GM23338 (cell line): ENCODE measurements around the gene ARPC1A. TPM values are rescaled to one million over a fixed set of nuclear protein-coding genes. Genes with fewer than 3 reads are reported as not detected.

Source experiments
- ATAC-seq: fragments of 200-7000 bp; cut with Tn5 transposase; 3 replicates; pipeline ENCODE4 v1.9.1; 2020
- DNase-seq: peaks from one replicate; pipeline ENCODE4 v3.0.0-alpha.2; 2015; ENCODE audit warnings: low spot score
- H2AFZ ChIP-seq: fragments of 200-600 bp; sonication (generic); 2 replicates; pipeline ENCODE4 v1.8.0; 2016; ENCODE audit warnings: antibody characterized with exemption, mild to moderate bottlenecking, moderate library complexity
- H3F3A ChIP-seq: fragments of 200-600 bp; sonication (generic); replicated peaks from 2 replicates; pipeline ENCODE4 v1.8.0; 2017; ENCODE audit warnings: antibody characterized with exemption, mixed run types, low read depth
- H3K27ac ChIP-seq: fragments of 200-600 bp; sonication (generic); 2 replicates; pipeline ENCODE4 v1.6.1; 2016; ENCODE audit warnings: low read depth
- H3K27me3 ChIP-seq: fragments of 200-600 bp; sonication (generic); 2 replicates; pipeline ENCODE4 v1.8.0; 2016; ENCODE audit warnings: mild to moderate bottlenecking, mixed run types, moderate library complexity; ENCODE audit not compliant: insufficient read depth
- H3K36me3 ChIP-seq: fragments of 200-600 bp; sonication (generic); 2 replicates; pipeline ENCODE4 v1.8.0; 2016; ENCODE audit warnings: mild to moderate bottlenecking; ENCODE audit not compliant: insufficient read depth
- H3K4me1 ChIP-seq: fragments of 200-600 bp; sonication (generic); 2 replicates; pipeline ENCODE4 v1.8.0; 2016; ENCODE audit warnings: mild to moderate bottlenecking, moderate library complexity; ENCODE audit not compliant: insufficient read depth
- H3K4me2 ChIP-seq: fragments of 200-600 bp; sonication (generic); 2 replicates; pipeline ENCODE4 v1.7.1; 2017; ENCODE audit warnings: mixed run types
- H3K4me3 ChIP-seq: fragments of 200-600 bp; sonication (generic); 2 replicates; pipeline ENCODE4 v1.6.1; 2016; ENCODE audit warnings: mixed run types
- H3K79me2 ChIP-seq: fragments of 200-600 bp; sonication (generic); replicated peaks from 2 replicates; pipeline ENCODE4 v1.8.0; 2017; ENCODE audit warnings: mild to moderate bottlenecking; ENCODE audit not compliant: insufficient read depth
- H3K9me2 ChIP-seq: fragments of 200-600 bp; sonication (generic); 2 replicates; pipeline ENCODE4 v1.8.0; 2017; ENCODE audit not compliant: insufficient read depth
- H4K20me1 ChIP-seq: fragments of 200-600 bp; sonication (generic); replicated peaks from 2 replicates; pipeline ENCODE4 v1.8.0; 2017; ENCODE audit warnings: mild to moderate bottlenecking; ENCODE audit not compliant: insufficient read depth
- H3K27ac Mint-ChIP-seq: 2 replicates; pipeline ENCODE4 v1.8.0; 2020; ENCODE audit warnings: inconsistent platforms, mild to moderate bottlenecking, moderate library complexity, mixed read lengths
- H3K27me3 Mint-ChIP-seq: 3 replicates; pipeline ENCODE4 v1.8.0; 2022; ENCODE audit warnings: low read depth, mild to moderate bottlenecking, moderate library complexity, mixed read lengths, inconsistent platforms; ENCODE audit not compliant: insufficient read depth, poor library complexity
- H3K36me3 Mint-ChIP-seq: 3 replicates; pipeline ENCODE4 v1.8.0; 2021; ENCODE audit warnings: low read depth, mild to moderate bottlenecking, inconsistent platforms, moderate library complexity, mixed read lengths
- H3K4me1 Mint-ChIP-seq: 3 replicates; pipeline ENCODE4 v1.8.0; 2020; ENCODE audit warnings: mild to moderate bottlenecking, inconsistent platforms, mixed read lengths
- H3K4me3 Mint-ChIP-seq: 3 replicates; pipeline ENCODE4 v1.8.0; 2021; ENCODE audit warnings: moderate library complexity, mild to moderate bottlenecking, inconsistent platforms, mixed read lengths
- H3K9me3 Mint-ChIP-seq: 3 replicates; pipeline ENCODE4 v1.8.0; 2020; ENCODE audit warnings: moderate library complexity, mild to moderate bottlenecking, inconsistent platforms, mixed read lengths
- CREB1 ChIP-seq: fragments of 250-450 bp; sonication (Bioruptor Pico); IDR thresholded peaks from 2 replicates; pipeline ENCODE4 v1.5.0; 2020; ENCODE audit warnings: low read depth, mild to moderate bottlenecking, moderate library complexity
- EZH2 ChIP-seq: fragments of 200-600 bp; sonication (generic); IDR thresholded peaks from one replicate; pipeline ENCODE4 v1.8.0; 2017; ENCODE audit warnings: antibody characterized with exemption, mild to moderate bottlenecking, low read depth; ENCODE audit not compliant: unreplicated experiment
- EZH2phosphoT487 ChIP-seq: fragments of 200-600 bp; sonication (generic); IDR thresholded peaks from one replicate; pipeline ENCODE4 v1.8.1; 2018; ENCODE audit warnings: antibody characterized with exemption; ENCODE audit not compliant: unreplicated experiment
- JUNB ChIP-seq: IDR thresholded peaks from one replicate; pipeline ENCODE4 v1.6.1; 2016; ENCODE audit warnings: antibody characterized with exemption; ENCODE audit not compliant: unreplicated experiment
- NANOG ChIP-seq: IDR thresholded peaks from 2 replicates; pipeline ENCODE4 v1.6.1; 2016; ENCODE audit warnings: antibody characterized with exemption, borderline replicate concordance
- POLR2AphosphoS5 ChIP-seq: IDR thresholded peaks from 2 replicates; pipeline ENCODE4 v1.6.1; 2016; ENCODE audit warnings: antibody characterized with exemption, low read depth
- STAT1 ChIP-seq: IDR thresholded peaks from one replicate; pipeline ENCODE4 v1.6.1; 2016; ENCODE audit warnings: antibody characterized with exemption; ENCODE audit not compliant: unreplicated experiment
- ZNF114 ChIP-seq: fragments of 250-450 bp; sonication (Bioruptor Pico); IDR thresholded peaks from 2 replicates; pipeline ENCODE4 v1.5.0; 2020; ENCODE audit warnings: mild to moderate bottlenecking, moderate library complexity
- ZNF331 ChIP-seq: fragments of 250-450 bp; sonication (Bioruptor Pico); IDR thresholded peaks from 2 replicates; pipeline ENCODE4 v1.5.0; 2020; ENCODE audit warnings: low read depth, mild to moderate bottlenecking, moderate library complexity
- polyA plus RNA-seq: library from polyadenylated mRNA; unstranded; fragments of >200 nt; fragmentation: Nextera tagmentation; extraction: Ambion mirVana; gene quantifications from 2 replicates; pipeline ENCODE4 v1.2.1, GENCODE V29; 2016
- total RNA-seq: library from RNA; depleted of rRNA; stranded (reverse); fragments of >200 nt; shearing (Covaris generic); gene quantifications from 2 replicates; pipeline ENCODE4 v1.2.3, GENCODE V29; 2014
- TF ChIP-seq, protein P1 (sequence below), 2 experiments: fragments of 200-600 bp in 1 of 2; sonication (generic) in 1 of 2; conservative IDR thresholded peaks; 2 replicates each; pipeline versions ENCODE4 v1.5.1 to v1.6.1; 2016 to 2017; ENCODE audit warnings: antibody characterized with exemption in 2 of 2, low read depth in 2 of 2, mild to moderate bottlenecking in 2 of 2, moderate library complexity in 1 of 2
- TF ChIP-seq, protein P2 (sequence below): IDR thresholded peaks from one replicate; pipeline ENCODE4 v1.6.1; 2018; ENCODE audit warnings: antibody characterized with exemption; ENCODE audit not compliant: unreplicated experiment
- TF ChIP-seq, protein P3 (sequence below): IDR thresholded peaks from 2 replicates; pipeline ENCODE4 v1.6.1; 2016; ENCODE audit warnings: antibody characterized with exemption
- TF ChIP-seq, protein P4 (sequence below): fragments of 250-450 bp; sonication (Bioruptor Pico); IDR thresholded peaks from 2 replicates; pipeline ENCODE4 v1.5.0; 2020; ENCODE audit warnings: mild to moderate bottlenecking, moderate library complexity

Gene ARPC1A
- total and polyA plus RNA-seq, 2 experiments from 2014 or later = 108 to 210 TPM

DNA sequence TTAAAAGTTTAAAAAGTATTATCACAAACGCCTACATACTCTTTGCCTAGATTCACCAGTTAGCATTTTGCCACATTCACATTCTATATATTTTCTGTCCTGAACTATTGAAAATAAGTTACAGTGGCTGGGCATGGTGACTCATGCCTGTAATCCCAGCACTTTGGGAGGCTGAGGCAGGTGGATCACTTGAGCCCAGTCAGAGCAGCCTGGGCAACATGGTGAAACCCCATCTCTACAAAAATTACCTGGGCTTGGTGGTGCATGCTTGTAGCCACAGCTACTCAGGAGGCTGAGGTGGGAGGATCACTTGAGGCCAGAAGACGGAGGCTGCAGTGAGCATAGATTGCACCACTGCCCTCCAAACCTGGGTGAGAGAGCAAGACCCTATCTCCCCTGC is 5.3 kb downstream of the ARPC1A start:
- Histone ChIP-seq H3K4me3 (no peak overlapping the region), H3F3A (0 out of 2 replicates have a peak, but pooled peaks cover 3% of the 10 kb centered on the region), H2AFZ (no peak overlapping the region), H3K4me1 (peaks cover 6% of the 10 kb centered on the region), H3K9me2 (no peaks in the 10 kb centered on the region), H4K20me1 (peaks cover 29% of the 10 kb centered on the region), H3K79me2 (peaks cover 72% of the 10 kb centered on the region), H3K4me2 (no peak overlapping the region), H3K27me3 (no peaks in the 10 kb centered on the region), H3K27ac (no peak overlapping the region), H3K36me3 (no peaks in the 10 kb centered on the region; the same call in 1 of the 2 replicates)
- TF ChIP-seq, protein P1, sequence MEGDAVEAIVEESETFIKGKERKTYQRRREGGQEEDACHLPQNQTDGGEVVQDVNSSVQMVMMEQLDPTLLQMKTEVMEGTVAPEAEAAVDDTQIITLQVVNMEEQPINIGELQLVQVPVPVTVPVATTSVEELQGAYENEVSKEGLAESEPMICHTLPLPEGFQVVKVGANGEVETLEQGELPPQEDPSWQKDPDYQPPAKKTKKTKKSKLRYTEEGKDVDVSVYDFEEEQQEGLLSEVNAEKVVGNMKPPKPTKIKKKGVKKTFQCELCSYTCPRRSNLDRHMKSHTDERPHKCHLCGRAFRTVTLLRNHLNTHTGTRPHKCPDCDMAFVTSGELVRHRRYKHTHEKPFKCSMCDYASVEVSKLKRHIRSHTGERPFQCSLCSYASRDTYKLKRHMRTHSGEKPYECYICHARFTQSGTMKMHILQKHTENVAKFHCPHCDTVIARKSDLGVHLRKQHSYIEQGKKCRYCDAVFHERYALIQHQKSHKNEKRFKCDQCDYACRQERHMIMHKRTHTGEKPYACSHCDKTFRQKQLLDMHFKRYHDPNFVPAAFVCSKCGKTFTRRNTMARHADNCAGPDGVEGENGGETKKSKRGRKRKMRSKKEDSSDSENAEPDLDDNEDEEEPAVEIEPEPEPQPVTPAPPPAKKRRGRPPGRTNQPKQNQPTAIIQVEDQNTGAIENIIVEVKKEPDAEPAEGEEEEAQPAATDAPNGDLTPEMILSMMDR (conservative IDR thresholded peaks at IDR 0.05; ENCODE audit: low read depth in 2 of 2) = no peak
- TF ChIP-seq, protein P2, sequence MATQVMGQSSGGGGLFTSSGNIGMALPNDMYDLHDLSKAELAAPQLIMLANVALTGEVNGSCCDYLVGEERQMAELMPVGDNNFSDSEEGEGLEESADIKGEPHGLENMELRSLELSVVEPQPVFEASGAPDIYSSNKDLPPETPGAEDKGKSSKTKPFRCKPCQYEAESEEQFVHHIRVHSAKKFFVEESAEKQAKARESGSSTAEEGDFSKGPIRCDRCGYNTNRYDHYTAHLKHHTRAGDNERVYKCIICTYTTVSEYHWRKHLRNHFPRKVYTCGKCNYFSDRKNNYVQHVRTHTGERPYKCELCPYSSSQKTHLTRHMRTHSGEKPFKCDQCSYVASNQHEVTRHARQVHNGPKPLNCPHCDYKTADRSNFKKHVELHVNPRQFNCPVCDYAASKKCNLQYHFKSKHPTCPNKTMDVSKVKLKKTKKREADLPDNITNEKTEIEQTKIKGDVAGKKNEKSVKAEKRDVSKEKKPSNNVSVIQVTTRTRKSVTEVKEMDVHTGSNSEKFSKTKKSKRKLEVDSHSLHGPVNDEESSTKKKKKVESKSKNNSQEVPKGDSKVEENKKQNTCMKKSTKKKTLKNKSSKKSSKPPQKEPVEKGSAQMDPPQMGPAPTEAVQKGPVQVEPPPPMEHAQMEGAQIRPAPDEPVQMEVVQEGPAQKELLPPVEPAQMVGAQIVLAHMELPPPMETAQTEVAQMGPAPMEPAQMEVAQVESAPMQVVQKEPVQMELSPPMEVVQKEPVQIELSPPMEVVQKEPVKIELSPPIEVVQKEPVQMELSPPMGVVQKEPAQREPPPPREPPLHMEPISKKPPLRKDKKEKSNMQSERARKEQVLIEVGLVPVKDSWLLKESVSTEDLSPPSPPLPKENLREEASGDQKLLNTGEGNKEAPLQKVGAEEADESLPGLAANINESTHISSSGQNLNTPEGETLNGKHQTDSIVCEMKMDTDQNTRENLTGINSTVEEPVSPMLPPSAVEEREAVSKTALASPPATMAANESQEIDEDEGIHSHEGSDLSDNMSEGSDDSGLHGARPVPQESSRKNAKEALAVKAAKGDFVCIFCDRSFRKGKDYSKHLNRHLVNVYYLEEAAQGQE = no peak
- TF ChIP-seq ZNF114 = no peak
- TF ChIP-seq, protein P3, sequence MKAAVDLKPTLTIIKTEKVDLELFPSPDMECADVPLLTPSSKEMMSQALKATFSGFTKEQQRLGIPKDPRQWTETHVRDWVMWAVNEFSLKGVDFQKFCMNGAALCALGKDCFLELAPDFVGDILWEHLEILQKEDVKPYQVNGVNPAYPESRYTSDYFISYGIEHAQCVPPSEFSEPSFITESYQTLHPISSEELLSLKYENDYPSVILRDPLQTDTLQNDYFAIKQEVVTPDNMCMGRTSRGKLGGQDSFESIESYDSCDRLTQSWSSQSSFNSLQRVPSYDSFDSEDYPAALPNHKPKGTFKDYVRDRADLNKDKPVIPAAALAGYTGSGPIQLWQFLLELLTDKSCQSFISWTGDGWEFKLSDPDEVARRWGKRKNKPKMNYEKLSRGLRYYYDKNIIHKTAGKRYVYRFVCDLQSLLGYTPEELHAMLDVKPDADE = no peak
- TF ChIP-seq, protein P4, sequence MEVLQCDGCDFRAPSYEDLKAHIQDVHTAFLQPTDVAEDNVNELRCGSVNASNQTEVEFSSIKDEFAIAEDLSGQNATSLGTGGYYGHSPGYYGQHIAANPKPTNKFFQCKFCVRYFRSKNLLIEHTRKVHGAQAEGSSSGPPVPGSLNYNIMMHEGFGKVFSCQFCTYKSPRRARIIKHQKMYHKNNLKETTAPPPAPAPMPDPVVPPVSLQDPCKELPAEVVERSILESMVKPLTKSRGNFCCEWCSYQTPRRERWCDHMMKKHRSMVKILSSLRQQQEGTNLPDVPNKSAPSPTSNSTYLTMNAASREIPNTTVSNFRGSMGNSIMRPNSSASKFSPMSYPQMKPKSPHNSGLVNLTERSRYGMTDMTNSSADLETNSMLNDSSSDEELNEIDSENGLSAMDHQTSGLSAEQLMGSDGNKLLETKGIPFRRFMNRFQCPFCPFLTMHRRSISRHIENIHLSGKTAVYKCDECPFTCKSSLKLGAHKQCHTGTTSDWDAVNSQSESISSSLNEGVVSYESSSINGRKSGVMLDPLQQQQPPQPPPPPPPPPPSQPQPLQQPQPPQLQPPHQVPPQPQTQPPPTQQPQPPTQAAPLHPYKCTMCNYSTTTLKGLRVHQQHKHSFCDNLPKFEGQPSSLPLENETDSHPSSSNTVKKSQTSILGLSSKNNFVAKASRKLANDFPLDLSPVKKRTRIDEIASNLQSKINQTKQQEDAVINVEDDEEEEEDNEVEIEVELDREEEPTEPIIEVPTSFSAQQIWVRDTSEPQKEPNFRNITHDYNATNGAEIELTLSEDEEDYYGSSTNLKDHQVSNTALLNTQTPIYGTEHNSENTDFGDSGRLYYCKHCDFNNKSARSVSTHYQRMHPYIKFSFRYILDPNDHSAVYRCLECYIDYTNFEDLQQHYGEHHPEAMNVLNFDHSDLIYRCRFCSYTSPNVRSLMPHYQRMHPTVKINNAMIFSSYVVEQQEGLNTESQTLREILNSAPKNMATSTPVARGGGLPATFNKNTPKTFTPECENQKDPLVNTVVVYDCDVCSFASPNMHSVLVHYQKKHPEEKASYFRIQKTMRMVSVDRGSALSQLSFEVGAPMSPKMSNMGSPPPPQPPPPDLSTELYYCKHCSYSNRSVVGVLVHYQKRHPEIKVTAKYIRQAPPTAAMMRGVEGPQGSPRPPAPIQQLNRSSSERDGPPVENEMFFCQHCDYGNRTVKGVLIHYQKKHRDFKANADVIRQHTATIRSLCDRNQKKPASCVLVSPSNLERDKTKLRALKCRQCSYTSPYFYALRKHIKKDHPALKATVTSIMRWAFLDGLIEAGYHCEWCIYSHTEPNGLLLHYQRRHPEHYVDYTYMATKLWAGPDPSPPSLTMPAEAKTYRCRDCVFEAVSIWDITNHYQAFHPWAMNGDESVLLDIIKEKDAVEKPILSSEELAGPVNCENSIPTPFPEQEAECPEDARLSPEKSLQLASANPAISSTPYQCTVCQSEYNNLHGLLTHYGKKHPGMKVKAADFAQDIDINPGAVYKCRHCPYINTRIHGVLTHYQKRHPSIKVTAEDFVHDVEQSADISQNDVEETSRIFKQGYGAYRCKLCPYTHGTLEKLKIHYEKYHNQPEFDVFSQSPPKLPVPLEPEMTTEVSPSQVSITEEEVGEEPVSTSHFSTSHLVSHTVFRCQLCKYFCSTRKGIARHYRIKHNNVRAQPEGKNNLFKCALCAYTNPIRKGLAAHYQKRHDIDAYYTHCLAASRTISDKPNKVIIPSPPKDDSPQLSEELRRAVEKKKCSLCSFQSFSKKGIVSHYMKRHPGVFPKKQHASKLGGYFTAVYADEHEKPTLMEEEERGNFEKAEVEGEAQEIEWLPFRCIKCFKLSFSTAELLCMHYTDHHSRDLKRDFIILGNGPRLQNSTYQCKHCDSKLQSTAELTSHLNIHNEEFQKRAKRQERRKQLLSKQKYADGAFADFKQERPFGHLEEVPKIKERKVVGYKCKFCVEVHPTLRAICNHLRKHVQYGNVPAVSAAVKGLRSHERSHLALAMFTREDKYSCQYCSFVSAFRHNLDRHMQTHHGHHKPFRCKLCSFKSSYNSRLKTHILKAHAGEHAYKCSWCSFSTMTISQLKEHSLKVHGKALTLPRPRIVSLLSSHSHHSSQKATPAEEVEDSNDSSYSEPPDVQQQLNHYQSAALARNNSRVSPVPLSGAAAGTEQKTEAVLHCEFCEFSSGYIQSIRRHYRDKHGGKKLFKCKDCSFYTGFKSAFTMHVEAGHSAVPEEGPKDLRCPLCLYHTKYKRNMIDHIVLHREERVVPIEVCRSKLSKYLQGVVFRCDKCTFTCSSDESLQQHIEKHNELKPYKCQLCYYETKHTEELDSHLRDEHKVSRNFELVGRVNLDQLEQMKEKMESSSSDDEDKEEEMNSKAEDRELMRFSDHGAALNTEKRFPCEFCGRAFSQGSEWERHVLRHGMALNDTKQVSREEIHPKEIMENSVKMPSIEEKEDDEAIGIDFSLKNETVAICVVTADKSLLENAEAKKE (CRISPR knock-in tag) = no peak
- no peak for TF ChIP-seq EZH2phosphoT487
- no peak for TF ChIP-seq NANOG
- TF ChIP-seq EZH2 = no peak
- TF ChIP-seq STAT1 = no peak
- TF ChIP-seq CREB1 = no peak
- TF ChIP-seq POLR2AphosphoS5 = no peak
- TF ChIP-seq JUNB = no peak
- no peak for TF ChIP-seq ZNF331
- ATAC-seq (no peak), DNase-seq (no peak)
- no peak overlapping the region for H3K4me3 Mint-ChIP-seq
- H3K27ac Mint-ChIP-seq = no peak overlapping the region
- H3K9me3 Mint-ChIP-seq = no peaks in the 10 kb centered on the region
- H3K27me3 Mint-ChIP-seq = peaks cover 6% of the 10 kb centered on the region
- H3K4me1 Mint-ChIP-seq = peaks cover 6% of the 10 kb centered on the region
- peaks cover 17% of the 10 kb centered on the region for H3K36me3 Mint-ChIP-seq
